Epithelial cell of prostate (primary cell): ENCODE data around the gene TMTC1.
A peak's percentile ranks its signal among the peaks of the same experiment; 100 is the strongest.

ENCODE experiments used
- DNase-seq: peaks from one replicate; pipeline ENCODE4 v3.0.0-alpha.2; 2011; ENCODE audit warnings: low read depth, low spot score
- H3K27ac ChIP-seq: fragments of 450-650 bp; 2 replicates; pipeline ENCODE4 v1.5.1; 2017; ENCODE audit warnings: mild to moderate bottlenecking

TMTC1 gene

GRCh38 chr12:29717540-29718100, 66.1 kb downstream of the TMTC1 start:
- DNase-seq = no peak
- no peak overlapping the region for H3K27ac ChIP-seq

GRCh38 chr12:29714966-29715365, 68.8 kb downstream of the TMTC1 start:
- H3K27ac ChIP-seq = no peak overlapping the region
- DNase-seq = no peak

- H3K27ac ChIP-seq = no peak overlapping the region
- DNase-seq = no peak
These were observed 70.0 kb downstream of the TMTC1 start for GRCh38 chr12:29713729-29714128.

GRCh38 chr12:29711381-29711780, 72.4 kb downstream of the TMTC1 start:
- DNase-seq = no peak
- no peak overlapping the region for H3K27ac ChIP-seq

- DNase-seq = no peak
- H3K27ac ChIP-seq = no peak overlapping the region
These were observed 73.6 kb downstream of the TMTC1 start for GRCh38 chr12:29710104-29710503.

GRCh38 chr12:29709496-29710040, 74.2 kb downstream of the TMTC1 start:
- H3K27ac ChIP-seq = no peak overlapping the region
- DNase-seq = no peak

- DNase-seq = no peak
- H3K27ac ChIP-seq = no peak overlapping the region
These were observed 74.7 kb downstream of the TMTC1 start for GRCh38 chr12:29709054-29709453.

GRCh38 chr12:29707846-29708245, 75.9 kb downstream of the TMTC1 start:
- no peak for DNase-seq
- H3K27ac ChIP-seq = no peak overlapping the region

GRCh38 chr12:29706311-29706710, 77.4 kb downstream of the TMTC1 start:
- DNase-seq = no peak
- no peak overlapping the region for H3K27ac ChIP-seq

GRCh38 chr12:29703528-29703927, 80.2 kb downstream of the TMTC1 start:
- H3K27ac ChIP-seq = no peak overlapping the region
- DNase-seq = no peak

GRCh38 chr12:29702972-29703371, 80.8 kb downstream of the TMTC1 start:
- DNase-seq = no peak

GRCh38 chr12:29702222-29702621, 81.5 kb downstream of the TMTC1 start:
- DNase-seq = no peak
- no peak overlapping the region for H3K27ac ChIP-seq

More at GRCh38 chr12:29702972-29703371, 80.8 kb downstream of the TMTC1 start:
- no peak overlapping the region for H3K27ac ChIP-seq

- no peak overlapping the region for H3K27ac ChIP-seq
- no peak for DNase-seq
These were observed 82.8 kb downstream of the TMTC1 start for GRCh38 chr12:29700761-29701481.

- no peak overlapping the region for H3K27ac ChIP-seq
- no peak for DNase-seq
These were observed 85.0 kb downstream of the TMTC1 start for GRCh38 chr12:29698756-29699155.

- DNase-seq = no peak
- no peak overlapping the region for H3K27ac ChIP-seq
These were observed 87.9 kb downstream of the TMTC1 start for GRCh38 chr12:29695800-29696199.

GRCh38 chr12:29695026-29695425, 88.7 kb downstream of the TMTC1 start:
- DNase-seq = no peak
- no peak overlapping the region for H3K27ac ChIP-seq

- no peak overlapping the region for H3K27ac ChIP-seq
- no peak for DNase-seq
These were observed 89.7 kb downstream of the TMTC1 start for GRCh38 chr12:29694002-29694401.

- no peak for DNase-seq
- peak overlapping the region; percentile 59 for H3K27ac ChIP-seq
These were observed 91.5 kb downstream of the TMTC1 start for GRCh38 chr12:29692237-29692636.

GRCh38 chr12:29691161-29691854, 92.4 kb downstream of the TMTC1 start:
- peak overlapping the region; percentile 59 for H3K27ac ChIP-seq
- DNase-seq = no peak

GRCh38 chr12:29690728-29691127, 93.0 kb downstream of the TMTC1 start:
- DNase-seq = no peak

GRCh38 chr12:29688914-29689313, 94.8 kb downstream of the TMTC1 start:
- no peak overlapping the region for H3K27ac ChIP-seq
- no peak for DNase-seq

More at GRCh38 chr12:29690728-29691127, 93.0 kb downstream of the TMTC1 start:
- H3K27ac ChIP-seq = peak overlapping the region; percentile 59
